OCI-LY7 (cell line): ENCODE measurements around the gene NFKBIA.
"Not testable (repeated sequence)": the region's sequence is repeated elsewhere in the genome, so short reads cannot be mapped to it uniquely, and the experiment has no call there.

Source experiments
- CTCF ChIP-seq: fragments of 200-600 bp; sonication (generic); conservative IDR thresholded peaks from 2 replicates; pipeline ENCODE4 v1.5.1; 2014; ENCODE audit warnings: mild to moderate bottlenecking, antibody characterized with exemption, low read length, moderate library complexity, mixed read lengths
- EZH2phosphoT487 ChIP-seq: fragments of 200-600 bp; sonication (generic); IDR thresholded peaks from 2 replicates; pipeline ENCODE4 v1.6.1; 2018; ENCODE audit warnings: low read depth, borderline replicate concordance, mild to moderate bottlenecking, mixed run types, antibody characterized with exemption, low read length, moderate library complexity, mixed read lengths

- TF ChIP-seq CTCF, EZH2phosphoT487: not testable (repeated sequence)
Measured at GRCh38 chr14:35373208-35373607, 31.3 kb downstream of the NFKBIA start.
